Mesendoderm (in vitro differentiated cells): Measurements from ENCODE around the gene SOSTDC1.
A peak's percentile ranks its signal among the peaks of the same experiment; 100 is the strongest.

Experiments used
- DNase-seq: peaks from one replicate; pipeline ENCODE4 v3.0.0; 2013
- H2AK5ac ChIP-seq: 2 replicates; pipeline ENCODE4 v1.6.1; 2013; ENCODE audit warnings: low read length, inconsistent platforms
- H2BK120ac ChIP-seq: 2 replicates; pipeline ENCODE4 v1.6.1; 2013; ENCODE audit warnings: low read depth, mild to moderate bottlenecking, low read length, moderate library complexity, mixed read lengths
- H2BK15ac ChIP-seq: replicated peaks from 2 replicates; pipeline ENCODE4 v1.6.1; 2013; ENCODE audit warnings: low read depth, mild to moderate bottlenecking, moderate library complexity
- H2BK5ac ChIP-seq: 2 replicates; pipeline ENCODE4 v1.6.1; 2013; ENCODE audit warnings: low read length, inconsistent platforms
- H3K18ac ChIP-seq: 2 replicates; pipeline ENCODE4 v1.6.1; 2013; ENCODE audit warnings: mild to moderate bottlenecking, low read length, mixed read lengths
- H3K23ac ChIP-seq: one replicate; pipeline ENCODE4 v1.6.1; 2013; ENCODE audit warnings: low read length
- H3K27ac ChIP-seq: 2 replicates; pipeline ENCODE4 v1.5.1; 2013; ENCODE audit warnings: low read depth, mild to moderate bottlenecking, inconsistent platforms, low read length, moderate library complexity
- H3K27me3 ChIP-seq: 2 replicates; pipeline ENCODE4 v1.6.1; 2013; ENCODE audit warnings: low read length, control low read depth, mild to moderate bottlenecking, inconsistent platforms; ENCODE audit not compliant: insufficient read depth, poor library complexity
- H3K36me3 ChIP-seq: 2 replicates; pipeline ENCODE4 v1.6.1; 2013; ENCODE audit warnings: low read length, inconsistent platforms; ENCODE audit not compliant: control insufficient read depth, insufficient read depth
- H3K4ac ChIP-seq: one replicate; pipeline ENCODE4 v1.6.1; 2013; ENCODE audit warnings: low read depth, mild to moderate bottlenecking, low read length, moderate library complexity
- H3K4me1 ChIP-seq: 2 replicates; pipeline ENCODE4 v1.6.1; 2013; ENCODE audit warnings: low read depth, low read length, inconsistent platforms; ENCODE audit not compliant: control insufficient read depth
- H3K4me2 ChIP-seq: 2 replicates; pipeline ENCODE4 v1.6.1; 2013; ENCODE audit warnings: low read length
- H3K4me3 ChIP-seq: 2 replicates; pipeline ENCODE4 v1.5.1; 2013; ENCODE audit warnings: mild to moderate bottlenecking, low read length
- H3K56ac ChIP-seq: one replicate; pipeline ENCODE4 v1.6.1; 2013; ENCODE audit warnings: low read length
- H3K79me1 ChIP-seq: 2 replicates; pipeline ENCODE4 v1.6.1; 2013; ENCODE audit warnings: low read length, inconsistent platforms
- H3K79me2 ChIP-seq: 2 replicates; pipeline ENCODE4 v1.6.1; 2013; ENCODE audit warnings: mild to moderate bottlenecking, low read length; ENCODE audit not compliant: control insufficient read depth, insufficient read depth
- H3K9ac ChIP-seq: 2 replicates; pipeline ENCODE4 v1.6.1; 2013; ENCODE audit warnings: low read length, inconsistent platforms
- H4K5ac ChIP-seq: one replicate; pipeline ENCODE4 v1.6.1; 2013; ENCODE audit warnings: low read length
- H4K8ac ChIP-seq: one replicate; pipeline ENCODE4 v1.6.1; 2013; ENCODE audit warnings: low read depth, mild to moderate bottlenecking, control low read depth, low read length, moderate library complexity
- WGBS: extraction: QIAGEN DNeasy Blood & Tissue Kit; methylation state at CpG from one replicate; pipeline ENCODE4 v1.1.7; 2013; ENCODE audit warnings: low lambda C conversion rate, missing lambda C conversion rate; ENCODE audit not compliant: insufficient coverage; ENCODE audit errors: extremely low coverage; 5-methylcytosine and 5-hydroxymethylcytosine counted together

SOSTDC1 gene

DNA sequence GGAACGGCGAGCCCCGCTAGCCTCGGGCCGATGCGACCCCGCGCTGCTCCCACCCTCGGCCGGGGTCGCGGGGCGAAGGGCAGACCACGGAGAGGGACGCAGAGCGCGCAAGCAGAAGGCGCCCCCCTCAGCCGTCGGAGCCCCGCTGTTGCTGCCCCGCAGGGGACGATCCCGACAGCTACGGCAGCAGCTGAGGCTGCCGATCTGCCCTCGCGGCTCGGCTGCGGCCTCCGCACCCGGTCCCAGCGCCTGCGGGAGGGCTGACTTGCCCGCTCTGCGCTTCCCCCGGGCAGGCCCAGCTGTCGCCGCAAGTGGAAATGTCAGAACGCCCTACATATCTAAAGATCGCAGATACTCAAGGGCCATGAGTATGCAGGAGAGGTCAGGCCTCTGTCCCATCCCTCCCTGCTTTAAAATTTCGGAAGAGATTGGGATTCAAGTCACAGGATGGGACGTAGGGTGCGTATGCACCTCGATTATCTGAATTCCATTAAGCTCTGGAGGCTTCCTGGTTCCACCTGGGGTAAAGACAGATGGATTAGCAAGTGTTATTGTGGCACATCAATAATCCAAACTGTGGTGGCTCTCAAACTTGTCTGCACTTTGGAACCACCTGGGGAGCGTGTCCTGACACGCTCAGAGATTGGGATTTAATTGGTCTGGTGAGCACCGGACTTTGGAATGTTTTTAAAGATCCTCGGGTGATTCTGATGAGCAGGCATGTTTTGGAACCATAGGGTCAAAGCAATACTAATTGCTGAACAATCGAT lies 44.0 kb downstream of the SOSTDC1 start, which contains the start of gene CRPPA:
CRPPA (minus strand) TSS at position 206 of the 770 bp plus-strand sequence. CDS start 216 bp downstream, outside the sequence.
- Histone ChIP-seq H3K27me3 (no peaks in the 10 kb centered on the region), H3K27ac (peak within 1 kb of the TSS; percentile 71), H2BK5ac (peak within 1 kb of the TSS; percentile 62), H3K36me3 (no peaks in the 10 kb centered on the region), H3K79me1 (no peaks in the 10 kb centered on the region), H3K4ac (peak within 1 kb of the TSS; percentile 77), H3K18ac (peak within 1 kb of the TSS; percentile 90), H2AK5ac (no peak within 1 kb of the TSS), H2BK120ac (peak within 1 kb of the TSS; percentile 56), H2BK15ac (no peak within 1 kb of the TSS), H3K4me2 (peak within 1 kb of the TSS; percentile 76), H3K79me2 (no peaks in the 10 kb centered on the region), H4K8ac (peak within 1 kb of the TSS; percentile 66), H3K4me1 (peaks cover 6% of the 10 kb centered on the region), H3K4me3 (peak within 1 kb of the TSS; percentile 40), H3K23ac (peak within 1 kb of the TSS; percentile 15), H3K9ac (peak within 1 kb of the TSS; percentile 80), H3K56ac (peak within 1 kb of the TSS; percentile 82), H4K5ac (peak within 1 kb of the TSS; percentile 24)
- peak; percentile 69 for DNase-seq
- no CpG with 5 or more reads among the region's 50 CpGs for WGBS

DNA sequence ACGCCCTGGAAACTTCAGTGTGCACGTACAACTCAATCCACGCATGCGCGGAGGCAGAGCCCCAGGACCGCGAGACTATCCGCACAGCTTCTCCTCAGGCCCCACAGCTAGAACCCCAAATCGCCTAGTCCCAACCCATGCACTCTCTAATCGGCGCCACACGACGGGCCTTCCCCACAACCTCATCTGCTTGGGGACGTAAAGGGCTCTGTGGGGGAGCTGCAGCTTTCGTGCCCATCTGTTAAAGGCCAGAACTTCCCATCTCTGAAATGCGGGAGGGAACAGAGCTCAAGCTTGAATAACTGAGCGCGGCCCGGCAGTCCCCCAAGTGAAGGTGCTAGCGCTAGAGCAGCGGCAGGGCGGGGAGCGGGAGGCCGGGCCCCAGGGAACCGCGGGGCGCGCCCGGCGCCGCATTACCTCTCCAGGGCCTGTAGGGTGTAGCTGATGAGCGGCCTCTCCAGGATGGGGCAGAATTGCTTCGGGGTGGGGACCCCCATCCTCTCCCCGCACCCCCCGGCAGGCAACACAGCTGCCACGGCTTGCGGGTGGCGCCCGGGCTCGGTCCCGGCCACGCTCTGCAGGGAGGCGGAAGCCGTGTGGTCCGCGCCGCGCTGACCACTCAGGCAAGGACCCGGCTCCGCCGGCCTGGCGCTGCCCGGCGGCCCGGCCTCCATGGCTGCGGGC lies 44.7 kb downstream of the SOSTDC1 start:
- H3K4me3 ChIP-seq, result peak overlapping the region; percentile 40
- no peaks in the 10 kb centered on the region for H3K79me1 ChIP-seq
- no peaks in the 10 kb centered on the region for H3K79me2 ChIP-seq
- no peak overlapping the region for H2BK15ac ChIP-seq
- no peak overlapping the region for H4K5ac ChIP-seq
- peak overlapping the region; percentile 60 for H4K8ac ChIP-seq
- H2AK5ac ChIP-seq, result no peak overlapping the region
- H3K36me3 ChIP-seq, result no peaks in the 10 kb centered on the region
- H3K4me1 ChIP-seq, result peaks cover 6% of the 10 kb centered on the region
- peak overlapping the region; percentile 56 for H2BK120ac ChIP-seq
- peak overlapping the region; percentile 71 for H3K27ac ChIP-seq
- peak overlapping the region; percentile 76 for H3K4me2 ChIP-seq
- no CpG with 5 or more reads among the region's 56 CpGs for WGBS
- H3K9ac ChIP-seq, result peak overlapping the region; percentile 80
- H3K23ac ChIP-seq, result no peak overlapping the region
- no peaks in the 10 kb centered on the region for H3K27me3 ChIP-seq
- H2BK5ac ChIP-seq, result peak overlapping the region; percentile 62
- H3K18ac ChIP-seq, result peak overlapping the region; percentile 90
- DNase-seq, result peak; percentile 92
- H3K56ac ChIP-seq, result peak overlapping the region; percentile 82
- H3K4ac ChIP-seq, result peak overlapping the region; percentile 77

- H3K79me2 ChIP-seq, result no peaks in the 10 kb centered on the region
- peak overlapping the region; percentile 71 for H3K27ac ChIP-seq
- WGBS, result no CpG with 5 or more reads among the region's 3 CpGs
These were observed 45.2 kb downstream of the SOSTDC1 start for GRCh38 chr7:16420329-16420648.

GRCh38 chr7:16419859-16420258 lies 45.7 kb downstream of the SOSTDC1 start:
- Histone ChIP-seq H3K9ac (peak overlapping the region; percentile 80), H3K79me1 (no peaks in the 10 kb centered on the region), H2BK5ac (no peak overlapping the region), H2AK5ac (no peak overlapping the region), H3K4me3 (no peak overlapping the region), H3K27ac (no peak overlapping the region), H2BK15ac (no peak overlapping the region), H3K79me2 (no peaks in the 10 kb centered on the region), H3K18ac (peak overlapping the region; percentile 90), H4K8ac (peak overlapping the region; percentile 57), H3K56ac (peak overlapping the region; percentile 82), H3K36me3 (no peaks in the 10 kb centered on the region), H4K5ac (no peak overlapping the region), H3K4ac (no peak overlapping the region), H3K23ac (no peak overlapping the region), H3K4me2 (peak overlapping the region; percentile 76), H2BK120ac (no peak overlapping the region), H3K27me3 (no peaks in the 10 kb centered on the region), H3K4me1 (peaks cover 6% of the 10 kb centered on the region)
- no CpG with 5 or more reads among the region's 10 CpGs for WGBS
- peak; percentile 10 for DNase-seq

More at GRCh38 chr7:16420329-16420648, 45.2 kb downstream of the SOSTDC1 start:
- Histone ChIP-seq H4K5ac (no peak overlapping the region), H2BK120ac (no peak overlapping the region), H3K36me3 (no peaks in the 10 kb centered on the region), H3K56ac (peak overlapping the region; percentile 82), H3K79me1 (no peaks in the 10 kb centered on the region), H3K18ac (peak overlapping the region; percentile 90), H3K4me2 (peak overlapping the region; percentile 76), H3K4me1 (peaks cover 6% of the 10 kb centered on the region), H3K4me3 (peak overlapping the region; percentile 23), H4K8ac (no peak overlapping the region), H3K23ac (no peak overlapping the region), H3K9ac (peak overlapping the region; percentile 80), H2BK5ac (peak overlapping the region; percentile 62), H3K27me3 (no peaks in the 10 kb centered on the region), H2BK15ac (no peak overlapping the region), H2AK5ac (no peak overlapping the region), H3K4ac (no peak overlapping the region)
- no peak for DNase-seq

DNA sequence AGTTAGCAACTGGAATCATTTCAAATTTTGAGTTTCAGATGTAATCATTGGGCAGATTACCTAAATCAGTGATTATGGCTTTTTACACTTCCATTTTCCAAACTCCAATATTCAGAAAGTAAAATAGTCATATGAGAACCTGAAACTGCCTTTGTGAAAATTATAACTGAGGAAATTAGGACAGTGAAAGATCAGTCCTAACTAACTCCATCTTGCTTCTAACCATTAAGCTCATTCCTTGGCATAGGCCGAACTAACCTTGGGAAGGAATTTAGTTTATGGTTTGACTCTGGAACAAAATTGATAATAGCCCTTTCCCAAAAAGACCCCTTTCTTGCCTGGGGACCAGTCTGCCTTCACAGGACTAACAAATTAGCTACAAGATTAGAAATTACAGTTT lies 46.4 kb downstream of the SOSTDC1 start:
- H3K4me1 ChIP-seq, result peaks cover 6% of the 10 kb centered on the region
- no peak overlapping the region for H4K8ac ChIP-seq
- no peak overlapping the region for H3K4me3 ChIP-seq
- no peak overlapping the region for H2BK120ac ChIP-seq
- no peak overlapping the region for H3K4me2 ChIP-seq
- no peak overlapping the region for H3K23ac ChIP-seq
- no peak overlapping the region for H2BK5ac ChIP-seq
- DNase-seq, result no peak
- no peak overlapping the region for H3K9ac ChIP-seq
- no peaks in the 10 kb centered on the region for H3K36me3 ChIP-seq
- no peaks in the 10 kb centered on the region for H3K79me2 ChIP-seq
- no peak overlapping the region for H2AK5ac ChIP-seq
- H2BK15ac ChIP-seq, result no peak overlapping the region
- no peak overlapping the region for H4K5ac ChIP-seq
- no peak overlapping the region for H3K4ac ChIP-seq
- H3K79me1 ChIP-seq, result no peaks in the 10 kb centered on the region
- no peak overlapping the region for H3K18ac ChIP-seq
- WGBS, result no CpG with 5 or more reads among the region's 1 CpG
- no peaks in the 10 kb centered on the region for H3K27me3 ChIP-seq
- H3K27ac ChIP-seq, result no peak overlapping the region
- no peak overlapping the region for H3K56ac ChIP-seq
